ENCODE data around the gene GPD2. TPM values are rescaled to one million over a fixed set of nuclear protein-coding genes. Genes with fewer than 3 reads are reported as not detected.

Gene GPD2
- 27.4 and 33.4 TPM in 2 replicates for total RNA-seq

GRCh38 chr2:156435718-156436496 lies at the start of gene GPD2:
Gene GPD2 (plus strand): TSS chr2:156436379. CDS start chr2:156476106, 39,727 bp downstream.
- DNase-seq (ENCODE audit: low read depth in 2 of 2): peak; percentile 35 to 86

GRCh38 chr2:156394033-156394741 lies 42.0 kb upstream of the GPD2 start:
- DNase-seq (ENCODE audit: low read depth in 2 of 2): no peak

GRCh38 chr2:156396126-156396525 lies 40.1 kb upstream of the GPD2 start:
- no peak for DNase-seq (ENCODE audit: low read depth in 2 of 2)

- no peak for DNase-seq (ENCODE audit: low read depth in 2 of 2)
These were observed 39.0 kb upstream of the GPD2 start for GRCh38 chr2:156397229-156397628.

- DNase-seq (ENCODE audit: low read depth in 2 of 2): no peak
These were observed 38.0 kb upstream of the GPD2 start for GRCh38 chr2:156398176-156398575.

GRCh38 chr2:156399224-156399949 lies 36.8 kb upstream of the GPD2 start:
- DNase-seq (ENCODE audit: low read depth in 2 of 2): no peak

- DNase-seq (ENCODE audit: low read depth in 2 of 2): peak; percentile 43 to 65
These were observed 36.1 kb upstream of the GPD2 start for GRCh38 chr2:156399950-156400705.

- DNase-seq (ENCODE audit: low read depth in 2 of 2): peak; percentile 76 to 85
These were observed 35.2 kb upstream of the GPD2 start for GRCh38 chr2:156400706-156401678.

GRCh38 chr2:156401861-156402260 lies 34.3 kb upstream of the GPD2 start:
- DNase-seq (ENCODE audit: low read depth in 2 of 2): no peak

- no peak for DNase-seq (ENCODE audit: low read depth in 2 of 2)
These were observed 30.6 kb upstream of the GPD2 start for GRCh38 chr2:156405586-156405985.

GRCh38 chr2:156411835-156412234 lies 24.3 kb upstream of the GPD2 start:
- DNase-seq (ENCODE audit: low read depth in 2 of 2): no peak

GRCh38 chr2:156421851-156422250 lies 14.3 kb upstream of the GPD2 start:
- DNase-seq (ENCODE audit: low read depth in 2 of 2): no peak

GRCh38 chr2:156423674-156424282 lies 12.4 kb upstream of the GPD2 start:
- no peak for DNase-seq (ENCODE audit: low read depth in 2 of 2)

- no peak for DNase-seq (ENCODE audit: low read depth in 2 of 2)
These were observed 9.1 kb upstream of the GPD2 start for GRCh38 chr2:156427074-156427473.

- peak in 1 of 2 donors; percentile 29 for DNase-seq (ENCODE audit: low read depth in 2 of 2)
These were observed 7.0 kb upstream of the GPD2 start for GRCh38 chr2:156429211-156429610.

GRCh38 chr2:156430236-156430979 lies 5.8 kb upstream of the GPD2 start:
- no peak for DNase-seq (ENCODE audit: low read depth in 2 of 2)

- DNase-seq (ENCODE audit: low read depth in 2 of 2): peak in 1 of 2 donors; percentile 60
These were observed 5.2 kb upstream of the GPD2 start for GRCh38 chr2:156430980-156431358.

- no peak for DNase-seq (ENCODE audit: low read depth in 2 of 2)
These were observed 1.5 kb upstream of the GPD2 start for GRCh38 chr2:156434461-156435291.
